Measurements from ENCODE around the gene SNRPA1.
A peak's percentile ranks its signal among the peaks of the same experiment; 100 is the strongest.
"Not testable (repeated sequence)": the region's sequence is repeated elsewhere in the genome, so short reads cannot be mapped to it uniquely, and the experiment has no call there.

The SNRPA1 gene

GRCh38 chr15:101294731-101295606, at the start of gene SNRPA1:
Gene SNRPA1 (minus strand): TSS chr15:101295248. CDS start chr15:101295178, 70 bp downstream.
- peak; percentile 96 for DNase-seq

- DNase-seq: no peak
These were observed 47.0 kb upstream of the SNRPA1 start for GRCh38 chr15:101342056-101342455.

DNA sequence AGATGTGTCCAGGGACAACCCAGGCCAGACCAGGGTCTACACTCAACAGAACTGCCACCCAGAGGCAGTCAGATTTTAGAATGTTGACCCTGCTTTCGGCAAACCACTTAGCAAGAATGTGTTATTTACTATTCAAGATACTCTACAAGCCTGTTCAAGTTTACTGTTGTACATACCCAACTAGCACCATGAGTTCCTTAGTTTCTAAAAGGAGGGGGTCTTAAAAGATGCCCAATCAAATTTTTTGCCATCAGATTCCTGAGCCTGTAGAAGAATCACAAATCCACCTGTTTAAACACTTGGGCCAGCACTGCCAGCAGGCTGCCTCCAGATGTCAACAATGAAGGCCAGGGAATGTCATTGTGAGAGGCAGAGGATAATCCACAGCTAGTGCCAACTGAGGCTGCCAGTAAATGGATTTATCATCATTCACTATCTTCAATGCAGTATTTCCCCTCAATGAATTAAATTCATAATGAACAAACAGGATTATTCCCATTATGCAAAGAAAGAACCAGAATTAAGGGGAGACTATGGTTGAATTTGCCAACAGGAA, 43.5 kb upstream of the SNRPA1 start:
- no peak for DNase-seq

GRCh38 chr15:101337976-101338375, 42.9 kb upstream of the SNRPA1 start:
- DNase-seq: no peak

- not testable (repeated sequence) for DNase-seq
These were observed 39.1 kb upstream of the SNRPA1 start for GRCh38 chr15:101333907-101334789.

DNA sequence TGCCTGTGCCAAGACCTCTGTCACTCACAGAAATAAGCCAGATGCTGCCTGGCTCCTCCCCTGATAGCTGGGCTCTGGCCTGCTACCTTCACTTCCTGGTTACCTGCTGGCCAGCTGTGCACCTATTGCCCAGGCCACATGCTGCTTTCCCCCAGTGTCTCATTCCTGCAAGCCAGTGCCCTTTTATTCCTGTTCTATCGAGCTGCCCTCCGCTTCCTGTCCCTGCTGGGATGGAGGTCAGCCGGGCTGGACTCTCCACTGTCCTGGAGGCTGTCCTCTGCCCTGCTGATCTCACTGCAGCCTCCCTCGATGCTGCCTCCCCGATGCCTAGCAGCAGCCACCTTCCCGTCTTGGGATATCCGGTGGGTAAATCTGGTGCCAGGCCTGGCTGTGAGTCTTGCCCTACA, 37.0 kb upstream of the SNRPA1 start:
- no peak for DNase-seq

DNA sequence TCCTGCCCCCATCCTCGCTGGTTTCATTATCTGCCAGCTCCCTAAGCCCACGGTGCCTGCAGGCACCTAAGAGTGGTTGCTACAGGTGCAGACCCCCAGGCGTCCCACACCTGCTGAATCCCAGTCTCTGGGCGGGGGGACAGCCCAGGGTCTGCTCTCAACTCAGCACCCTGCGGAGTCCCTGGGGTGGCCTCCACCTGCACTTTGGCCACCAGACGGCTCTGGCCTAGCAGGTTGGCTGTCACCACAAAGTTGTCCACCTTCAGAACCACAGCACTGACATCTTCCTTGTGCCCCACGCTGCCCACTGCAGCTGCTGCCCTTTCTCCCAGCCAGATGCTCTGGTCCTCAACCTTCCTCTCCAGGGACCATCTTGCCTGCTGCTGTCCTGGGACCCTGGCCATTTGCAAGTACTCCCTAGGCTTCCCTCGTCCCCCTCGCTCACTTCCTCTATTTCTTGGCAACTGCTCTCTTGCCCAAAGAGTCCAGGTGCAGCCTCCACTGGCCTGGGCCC, 34.9 kb upstream of the SNRPA1 start:
- no peak for DNase-seq

DNA sequence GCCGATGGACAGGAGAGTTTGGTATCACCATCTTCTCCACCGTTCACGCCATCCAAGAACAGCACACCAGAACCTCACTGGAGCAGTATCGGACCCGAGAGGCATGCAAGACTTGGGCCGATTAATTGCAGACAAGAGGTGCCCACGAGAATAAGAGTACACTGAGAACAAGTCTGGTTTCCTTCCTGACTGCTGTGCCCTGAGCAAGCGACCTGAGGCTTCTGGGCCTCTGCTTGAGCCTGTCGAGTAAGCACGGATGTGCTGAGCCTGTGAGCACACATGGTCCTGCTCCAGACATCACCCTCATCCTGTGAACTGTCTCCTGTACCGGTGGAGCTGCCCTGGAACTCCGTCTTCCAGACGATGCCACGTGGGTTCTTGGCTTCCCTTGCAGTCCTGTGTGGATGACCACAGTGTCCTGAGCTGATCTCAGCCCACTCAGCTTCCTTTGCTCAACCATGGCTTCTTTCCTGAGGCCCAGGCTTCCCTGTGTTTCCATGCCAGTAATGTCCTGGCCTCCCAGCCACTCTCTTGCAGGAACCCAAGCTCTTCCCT, 34.3 kb upstream of the SNRPA1 start:
- DNase-seq: no peak

GRCh38 chr15:101328001-101328400, 33.0 kb upstream of the SNRPA1 start:
- DNase-seq: no peak

GRCh38 chr15:101327147-101327740, 32.2 kb upstream of the SNRPA1 start:
- DNase-seq: no peak

GRCh38 chr15:101326462-101327146, 31.6 kb upstream of the SNRPA1 start:
- no peak for DNase-seq

GRCh38 chr15:101326026-101326315, 30.9 kb upstream of the SNRPA1 start:
- DNase-seq: no peak

- no peak for DNase-seq
These were observed 30.4 kb upstream of the SNRPA1 start for GRCh38 chr15:101325263-101326025.

DNA sequence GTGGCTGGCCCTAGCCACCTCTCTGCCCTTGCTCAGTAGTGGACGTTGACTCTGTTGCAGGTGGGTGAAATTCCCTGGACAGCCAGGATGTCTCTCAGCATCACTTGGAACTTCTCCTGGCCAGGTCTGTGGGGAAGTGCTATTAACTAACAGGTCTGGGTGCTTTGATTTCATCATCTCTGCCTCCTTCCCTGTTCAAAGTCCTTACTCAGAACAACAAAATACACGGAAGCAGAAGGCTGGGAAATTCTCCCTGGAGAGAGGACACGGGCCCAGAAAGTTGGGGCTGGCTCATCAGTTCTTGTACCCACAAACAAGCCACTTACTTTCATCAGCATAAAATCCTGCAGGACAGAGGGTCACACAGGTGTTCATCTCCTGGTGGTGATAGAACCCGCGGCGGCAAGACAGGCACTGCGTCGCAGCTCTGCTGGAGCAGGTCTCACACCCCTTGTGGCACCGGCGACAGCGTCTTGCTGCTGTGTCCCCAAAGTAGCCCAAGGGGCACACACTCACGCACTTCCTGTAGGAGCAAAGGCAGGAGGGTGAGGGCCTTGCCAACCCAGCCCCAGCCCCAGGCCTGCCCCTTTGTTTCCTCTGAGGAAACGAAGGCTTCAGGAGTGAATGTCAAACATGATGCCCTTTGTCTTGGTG, 29.6 kb upstream of the SNRPA1 start:
- DNase-seq: no peak

DNA sequence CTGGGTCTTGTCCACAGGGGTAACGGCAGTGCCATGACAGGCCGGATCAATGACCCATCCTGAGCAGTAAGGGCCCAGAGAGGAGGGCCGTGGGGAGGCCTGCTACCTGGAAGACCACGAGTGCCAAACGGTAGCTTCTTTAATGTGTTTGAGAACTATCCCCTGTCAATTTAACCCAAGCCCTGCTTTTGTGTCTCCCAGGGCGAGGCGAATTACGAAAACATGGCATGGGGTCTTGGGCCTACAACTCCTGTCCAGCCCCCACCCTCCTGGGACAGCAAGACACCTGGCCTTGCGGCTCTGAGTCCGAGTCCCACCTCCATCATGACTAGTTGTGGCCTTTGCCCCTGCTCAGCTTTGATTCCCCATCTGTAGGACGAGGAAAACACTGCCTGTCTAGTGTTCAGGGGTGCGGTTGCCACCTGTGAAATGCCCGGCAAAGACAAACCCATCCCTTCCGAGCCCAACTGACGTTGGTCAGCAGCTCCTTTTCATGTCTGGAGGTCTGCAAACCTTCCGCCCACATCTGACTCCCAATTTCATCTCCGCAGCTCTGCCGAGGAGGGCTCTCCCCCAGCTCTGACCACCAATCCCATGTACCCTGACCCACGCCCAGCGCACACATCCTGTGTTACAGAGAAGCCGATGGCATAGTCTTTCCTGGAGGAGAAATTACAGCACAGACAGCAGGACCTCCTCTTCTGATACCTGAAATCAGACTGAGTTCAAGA, 28.9 kb upstream of the SNRPA1 start:
- DNase-seq: no peak

- no peak for DNase-seq
These were observed 27.9 kb upstream of the SNRPA1 start for GRCh38 chr15:101322854-101323477.

- no peak for DNase-seq
These were observed 27.1 kb upstream of the SNRPA1 start for GRCh38 chr15:101322016-101322695.

DNA sequence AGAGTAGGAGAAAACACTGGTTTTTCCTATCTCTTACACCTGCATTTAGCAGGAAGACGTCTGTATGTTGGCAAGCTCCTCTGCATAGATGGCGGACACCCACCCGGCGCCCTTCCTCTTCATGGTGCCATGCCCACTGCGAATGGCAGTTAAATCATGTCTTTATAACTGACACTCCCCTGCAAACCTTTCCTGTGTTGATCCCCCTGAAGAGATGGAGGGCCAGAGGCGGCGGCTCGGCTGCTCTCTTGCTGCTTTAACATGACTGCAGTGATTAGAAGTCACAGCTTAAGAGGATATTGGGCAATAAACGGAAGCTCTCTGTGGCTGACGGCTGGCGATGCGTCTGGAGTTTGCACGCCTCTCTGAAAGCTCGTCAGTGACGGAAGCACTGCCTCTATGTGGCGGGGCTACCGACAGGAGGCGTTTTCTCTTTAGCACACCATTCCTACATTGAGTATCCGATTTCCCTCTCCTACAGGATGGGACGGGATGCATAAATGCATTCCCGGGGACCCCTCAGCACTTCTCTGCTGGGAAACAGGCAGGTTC, 25.5 kb upstream of the SNRPA1 start:
- peak; percentile 67 for DNase-seq

GRCh38 chr15:101318839-101319238, 23.8 kb upstream of the SNRPA1 start:
- DNase-seq: no peak
